K562 (cell line): ENCODE measurements around the gene HOXB5. TPM values are rescaled to one million over a fixed set of nuclear protein-coding genes. Genes with fewer than 3 reads are reported as not detected.

Experiments used
- BACH1 ChIP-seq: fragments of 200-800 bp; sonication (Bioruptor generic); IDR thresholded peaks from 2 replicates; pipeline ENCODE4 v1.6.1; 2016; ENCODE audit warnings: missing genetic modification characterization, missing compliant biosample characterization
- DDX20 ChIP-seq: fragments of 450-650 bp; IDR thresholded peaks from 2 replicates; pipeline ENCODE4 v1.6.1; 2016; ENCODE audit warnings: missing genetic modification characterization, low read depth, mild to moderate bottlenecking, missing compliant biosample characterization, moderate library complexity
- GATA2 ChIP-seq: sonication (generic); formaldehyde crosslinking; IDR thresholded peaks from 2 replicates; pipeline ENCODE4 v1.4.0; 2020; ENCODE audit warnings: mild to moderate bottlenecking, missing genetic modification reagents
- HMGXB4 ChIP-seq: sonication (generic); formaldehyde crosslinking; IDR thresholded peaks from 2 replicates; pipeline ENCODE4 v1.8.1; 2023; ENCODE audit warnings: mild to moderate bottlenecking, missing genetic modification reagents
- KLF6 ChIP-seq: fragments of 250-450 bp; sonication (Bioruptor Pico); IDR thresholded peaks from 2 replicates; pipeline ENCODE4 v1.4.0; 2020; ENCODE audit warnings: mild to moderate bottlenecking, moderate library complexity, borderline replicate concordance
- NCOA4 ChIP-seq: fragments of 450-650 bp; IDR thresholded peaks from 2 replicates; pipeline ENCODE4 v1.6.1; 2018; ENCODE audit warnings: mild to moderate bottlenecking; ENCODE audit not compliant: partially characterized antibody
- SNAPC5 ChIP-seq: fragments of 250-450 bp; sonication (Bioruptor Pico); IDR thresholded peaks from 2 replicates; pipeline ENCODE4 v1.8.0; 2021; ENCODE audit warnings: moderate library complexity, mild to moderate bottlenecking, inconsistent platforms
- ZNF124 ChIP-seq: sonication (generic); formaldehyde crosslinking; IDR thresholded peaks from 2 replicates; pipeline ENCODE4 v1.8.1; 2022; ENCODE audit warnings: missing genetic modification reagents
- ZNF217 ChIP-seq: sonication (generic); formaldehyde crosslinking; IDR thresholded peaks from 2 replicates; pipeline ENCODE4 v1.8.0; 2022; ENCODE audit warnings: mild to moderate bottlenecking, missing genetic modification reagents
- ZNF41 ChIP-seq: fragments of 250-450 bp; sonication (Bioruptor Pico); conservative IDR thresholded peaks from 2 replicates; pipeline ENCODE4 v1.4.0; 2020; ENCODE audit warnings: mild to moderate bottlenecking
- ZNF449 ChIP-seq: fragments of 250-450 bp; sonication (Bioruptor Pico); IDR thresholded peaks from 2 replicates; pipeline ENCODE4 v1.8.0; 2022; ENCODE audit warnings: moderate library complexity, mild to moderate bottlenecking, inconsistent platforms
- ZNF780A ChIP-seq: fragments of 250-450 bp; sonication (Bioruptor Pico); IDR thresholded peaks from 2 replicates; pipeline ENCODE4 v1.5.0; 2021; ENCODE audit warnings: mild to moderate bottlenecking
- polyA plus RNA-seq, 8 experiments: library from polyadenylated mRNA; depleted of rRNA in 4 of 8; stranded (reverse) in 5 of 8; unstranded in 3 of 8; fragments of >200 nt; fragmentation: Nextera tagmentation in 2 of 8; fragmentation: Illumina TruSeq in 1 of 8; extraction: Ambion mirVana in 2 of 8; extraction: Trizol in 1 of 8; gene quantifications; 2 replicates each; pipeline versions ENCODE4 v1.2.1 to v1.2.3, GENCODE V29; 2011 to 2014; ENCODE audit warnings: inconsistent platforms in 1 of 8, missing spikeins in 1 of 8
- total RNA-seq, 7 experiments: library from RNA; depleted of rRNA in 6 of 7; stranded (reverse); fragments of >200 nt in 6 of 7; fragmentation: Illumina TruSeq in 2 of 7; extraction: Trizol in 2 of 7; gene quantifications; 2 replicates each; pipeline versions ENCODE4 v1.2.1 to v1.2.3, GENCODE V29; 2011 to 2021; ENCODE audit warnings: low replicate concordance in 1 of 7
- TF ChIP-seq, protein P1 (sequence below): IDR thresholded peaks from 2 replicates; pipeline ENCODE4 v1.6.1; 2012; ENCODE audit warnings: low read depth, low read length, improper control_type of control experiment, borderline replicate concordance
- TF ChIP-seq, protein P2 (sequence below): fragments of 250-450 bp; sonication (Bioruptor Pico); IDR thresholded peaks from 2 replicates; pipeline ENCODE4 v1.4.0; 2020; ENCODE audit warnings: mild to moderate bottlenecking, moderate library complexity
- TF ChIP-seq, protein P3 (sequence below): fragments of 250-450 bp; sonication (Bioruptor Pico); IDR thresholded peaks from 2 replicates; pipeline ENCODE4 v1.5.0; 2020; ENCODE audit warnings: mild to moderate bottlenecking, borderline replicate concordance

Gene HOXB5
- total and polyA plus RNA-seq, 9 of the 15 experiments (the other 6 are each of a cell fraction or from before 2014, with no cell fraction given), result 0.24 to 2.7 (median 0.65) TPM

DNA sequence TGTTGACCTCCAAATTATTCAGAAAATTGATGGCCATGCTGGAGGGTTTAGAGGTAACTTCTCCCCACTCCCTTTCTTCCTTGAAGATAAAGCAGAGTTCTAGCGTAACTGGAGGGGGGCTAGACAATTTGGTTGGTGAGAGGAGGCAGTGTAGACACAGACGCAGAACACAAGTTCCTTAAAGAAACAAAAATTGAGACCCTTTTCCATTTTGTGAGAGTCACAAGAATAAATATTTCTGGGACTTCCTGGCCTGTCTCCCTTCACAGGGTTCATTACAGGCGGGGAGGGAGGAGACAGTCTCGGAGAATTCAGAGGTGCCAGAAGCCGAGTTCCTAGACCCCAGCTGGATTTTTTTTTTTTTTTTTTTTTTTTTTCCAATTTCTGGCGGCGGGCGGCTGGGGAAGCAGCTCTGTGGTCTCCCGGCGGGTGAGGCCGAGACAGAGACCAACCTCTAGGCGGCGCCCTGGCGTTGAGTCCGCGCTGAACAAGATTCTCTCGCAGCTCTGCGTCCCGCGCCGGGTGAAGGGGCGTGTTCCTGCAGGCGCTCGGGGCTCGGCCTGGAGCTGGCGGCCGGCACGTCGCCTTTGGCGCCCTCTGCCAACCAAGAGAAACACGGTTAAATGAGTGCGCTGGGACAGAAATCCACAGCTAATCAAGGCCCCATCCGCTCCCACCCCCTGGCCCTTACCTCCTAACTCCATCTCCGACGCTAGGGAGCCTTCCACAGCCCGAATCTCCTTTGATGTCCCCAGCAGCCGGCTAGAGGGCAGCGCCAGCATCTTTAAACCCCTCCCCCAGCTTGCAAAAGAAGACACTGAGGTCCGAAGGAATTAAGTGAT lies 42.8 kb upstream of the HOXB5 start (continued):
- TF ChIP-seq GATA2 (CRISPR knock-in tag) (no peak), ZNF780A (CRISPR knock-in tag) (no peak), BACH1 (no peak), ZNF41 (no peak), HMGXB4 (no peak; the same call in 1 of the 2 replicates), NCOA4 (no peak), ZNF124 (no peak), KLF6 (CRISPR knock-in tag) (no peak), ZNF449 (no peak), SNAPC5 (CRISPR knock-in tag) (no peak), DDX20 (tag) (no peak), ZNF217 (CRISPR knock-in tag) (no peak)
- TF ChIP-seq, protein P1, sequence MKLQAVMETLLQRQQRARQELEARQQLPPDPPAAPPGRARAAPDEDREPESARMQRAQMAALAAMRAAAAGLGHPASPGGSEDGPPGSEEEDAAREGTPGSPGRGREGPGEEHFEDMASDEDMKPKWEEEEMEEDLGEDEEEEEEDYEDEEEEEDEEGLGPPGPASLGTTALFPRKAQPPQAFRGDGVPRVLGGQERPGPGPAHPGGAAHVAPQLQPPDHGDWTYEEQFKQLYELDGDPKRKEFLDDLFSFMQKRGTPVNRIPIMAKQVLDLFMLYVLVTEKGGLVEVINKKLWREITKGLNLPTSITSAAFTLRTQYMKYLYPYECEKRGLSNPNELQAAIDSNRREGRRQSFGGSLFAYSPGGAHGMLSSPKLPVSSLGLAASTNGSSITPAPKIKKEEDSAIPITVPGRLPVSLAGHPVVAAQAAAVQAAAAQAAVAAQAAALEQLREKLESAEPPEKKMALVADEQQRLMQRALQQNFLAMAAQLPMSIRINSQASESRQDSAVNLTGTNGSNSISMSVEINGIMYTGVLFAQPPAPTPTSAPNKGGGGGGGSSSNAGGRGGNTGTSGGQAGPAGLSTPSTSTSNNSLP, result no peak
- TF ChIP-seq, protein P2, sequence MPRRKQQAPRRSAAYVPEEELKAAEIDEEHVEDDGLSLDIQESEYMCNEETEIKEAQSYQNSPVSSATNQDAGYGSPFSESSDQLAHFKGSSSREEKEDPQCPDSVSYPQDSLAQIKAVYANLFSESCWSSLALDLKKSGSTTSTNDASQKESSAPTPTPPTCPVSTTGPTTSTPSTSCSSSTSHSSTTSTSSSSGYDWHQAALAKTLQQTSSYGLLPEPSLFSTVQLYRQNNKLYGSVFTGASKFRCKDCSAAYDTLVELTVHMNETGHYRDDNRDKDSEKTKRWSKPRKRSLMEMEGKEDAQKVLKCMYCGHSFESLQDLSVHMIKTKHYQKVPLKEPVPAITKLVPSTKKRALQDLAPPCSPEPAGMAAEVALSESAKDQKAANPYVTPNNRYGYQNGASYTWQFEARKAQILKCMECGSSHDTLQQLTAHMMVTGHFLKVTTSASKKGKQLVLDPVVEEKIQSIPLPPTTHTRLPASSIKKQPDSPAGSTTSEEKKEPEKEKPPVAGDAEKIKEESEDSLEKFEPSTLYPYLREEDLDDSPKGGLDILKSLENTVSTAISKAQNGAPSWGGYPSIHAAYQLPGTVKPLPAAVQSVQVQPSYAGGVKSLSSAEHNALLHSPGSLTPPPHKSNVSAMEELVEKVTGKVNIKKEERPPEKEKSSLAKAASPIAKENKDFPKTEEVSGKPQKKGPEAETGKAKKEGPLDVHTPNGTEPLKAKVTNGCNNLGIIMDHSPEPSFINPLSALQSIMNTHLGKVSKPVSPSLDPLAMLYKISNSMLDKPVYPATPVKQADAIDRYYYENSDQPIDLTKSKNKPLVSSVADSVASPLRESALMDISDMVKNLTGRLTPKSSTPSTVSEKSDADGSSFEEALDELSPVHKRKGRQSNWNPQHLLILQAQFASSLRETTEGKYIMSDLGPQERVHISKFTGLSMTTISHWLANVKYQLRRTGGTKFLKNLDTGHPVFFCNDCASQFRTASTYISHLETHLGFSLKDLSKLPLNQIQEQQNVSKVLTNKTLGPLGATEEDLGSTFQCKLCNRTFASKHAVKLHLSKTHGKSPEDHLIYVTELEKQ (CRISPR knock-in tag), result no peak
- TF ChIP-seq, protein P3, sequence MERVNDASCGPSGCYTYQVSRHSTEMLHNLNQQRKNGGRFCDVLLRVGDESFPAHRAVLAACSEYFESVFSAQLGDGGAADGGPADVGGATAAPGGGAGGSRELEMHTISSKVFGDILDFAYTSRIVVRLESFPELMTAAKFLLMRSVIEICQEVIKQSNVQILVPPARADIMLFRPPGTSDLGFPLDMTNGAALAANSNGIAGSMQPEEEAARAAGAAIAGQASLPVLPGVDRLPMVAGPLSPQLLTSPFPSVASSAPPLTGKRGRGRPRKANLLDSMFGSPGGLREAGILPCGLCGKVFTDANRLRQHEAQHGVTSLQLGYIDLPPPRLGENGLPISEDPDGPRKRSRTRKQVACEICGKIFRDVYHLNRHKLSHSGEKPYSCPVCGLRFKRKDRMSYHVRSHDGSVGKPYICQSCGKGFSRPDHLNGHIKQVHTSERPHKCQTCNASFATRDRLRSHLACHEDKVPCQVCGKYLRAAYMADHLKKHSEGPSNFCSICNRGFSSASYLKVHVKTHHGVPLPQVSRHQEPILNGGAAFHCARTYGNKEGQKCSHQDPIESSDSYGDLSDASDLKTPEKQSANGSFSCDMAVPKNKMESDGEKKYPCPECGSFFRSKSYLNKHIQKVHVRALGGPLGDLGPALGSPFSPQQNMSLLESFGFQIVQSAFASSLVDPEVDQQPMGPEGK, result no peak
